GM19239 (cell line): ENCODE data around the gene MBD3.

Source experiments
- DNase-seq: peaks from one replicate; pipeline ENCODE4 v3.0.0; 2011; ENCODE audit warnings: low spot score; ENCODE audit not compliant: insufficient read length
- FAIRE-seq: peaks from 2 replicates; lab custom pipeline; 2011; peaks lifted over from hg19 to GRCh38; lab: Jason Lieb, UNC

MBD3 gene

GRCh38 chr19:1620502-1620901, 27.8 kb upstream of the MBD3 start:
- DNase-seq = no peak
- no peak for FAIRE-seq

- no peak for FAIRE-seq
- DNase-seq = no peak
These were observed 27.0 kb upstream of the MBD3 start for GRCh38 chr19:1619703-1620102.

DNA sequence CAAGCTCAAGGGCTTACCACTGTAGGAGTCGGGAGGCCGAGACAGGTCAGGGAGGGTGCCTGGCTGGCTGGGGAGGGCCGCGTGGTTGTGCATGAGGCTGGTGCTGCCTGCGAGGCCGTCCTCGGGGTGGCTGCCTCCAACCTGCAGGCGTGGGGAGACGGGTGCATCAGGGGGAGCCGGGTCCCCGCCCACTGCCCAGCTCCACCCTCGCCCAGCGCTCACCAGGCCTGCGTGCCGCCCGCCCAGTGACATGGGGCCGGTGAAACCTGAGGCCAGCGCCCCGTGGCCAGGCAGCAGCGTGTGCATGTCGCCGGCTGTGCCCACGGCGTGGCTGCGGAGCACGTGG, 26.4 kb upstream of the MBD3 start:
- no peak for DNase-seq
- no peak for FAIRE-seq

GRCh38 chr19:1618157-1619093, 25.8 kb upstream of the MBD3 start:
- FAIRE-seq (no peak), DNase-seq (peak; percentile 93)

DNA sequence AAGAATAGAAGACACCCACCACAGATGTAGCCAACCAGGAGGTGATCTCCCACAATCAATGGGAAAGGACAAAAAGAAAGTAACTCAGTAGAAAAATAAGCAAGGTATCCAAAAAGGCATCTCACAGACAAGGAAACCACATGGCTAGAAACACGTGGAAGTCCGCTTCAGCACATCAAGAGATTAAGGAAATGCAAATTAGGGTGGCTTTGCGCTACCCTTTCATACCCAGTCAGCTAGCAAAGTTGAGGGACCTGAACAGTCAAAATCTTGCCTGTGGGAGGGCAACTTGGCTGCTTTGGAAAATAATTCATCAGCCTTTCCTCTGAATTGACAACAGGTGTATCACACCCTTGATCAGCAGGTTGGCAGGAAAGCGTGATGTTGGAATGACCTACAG, 24.2 kb upstream of the MBD3 start:
- FAIRE-seq (no peak), DNase-seq (no peak)

DNA sequence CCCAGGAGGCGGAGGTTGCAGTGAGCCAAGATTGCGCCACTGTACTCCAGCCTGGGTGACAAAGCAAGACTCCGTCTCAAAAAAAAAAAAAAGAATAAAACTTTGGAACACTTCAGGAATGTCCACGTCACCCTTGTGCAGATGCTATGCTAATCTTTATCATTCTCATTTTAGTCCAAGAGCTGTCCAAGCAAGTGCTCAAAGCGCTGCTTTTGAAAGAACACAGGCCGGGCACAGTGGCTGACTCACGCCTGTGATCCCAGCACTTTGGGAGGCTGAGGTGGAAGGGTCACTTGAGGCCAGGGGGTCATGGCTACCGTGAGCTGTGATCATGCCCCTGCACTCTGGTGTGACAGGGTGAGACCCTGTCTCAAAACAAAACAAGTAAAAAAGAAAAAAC, 23.7 kb upstream of the MBD3 start:
- DNase-seq = no peak
- FAIRE-seq = no peak

DNA sequence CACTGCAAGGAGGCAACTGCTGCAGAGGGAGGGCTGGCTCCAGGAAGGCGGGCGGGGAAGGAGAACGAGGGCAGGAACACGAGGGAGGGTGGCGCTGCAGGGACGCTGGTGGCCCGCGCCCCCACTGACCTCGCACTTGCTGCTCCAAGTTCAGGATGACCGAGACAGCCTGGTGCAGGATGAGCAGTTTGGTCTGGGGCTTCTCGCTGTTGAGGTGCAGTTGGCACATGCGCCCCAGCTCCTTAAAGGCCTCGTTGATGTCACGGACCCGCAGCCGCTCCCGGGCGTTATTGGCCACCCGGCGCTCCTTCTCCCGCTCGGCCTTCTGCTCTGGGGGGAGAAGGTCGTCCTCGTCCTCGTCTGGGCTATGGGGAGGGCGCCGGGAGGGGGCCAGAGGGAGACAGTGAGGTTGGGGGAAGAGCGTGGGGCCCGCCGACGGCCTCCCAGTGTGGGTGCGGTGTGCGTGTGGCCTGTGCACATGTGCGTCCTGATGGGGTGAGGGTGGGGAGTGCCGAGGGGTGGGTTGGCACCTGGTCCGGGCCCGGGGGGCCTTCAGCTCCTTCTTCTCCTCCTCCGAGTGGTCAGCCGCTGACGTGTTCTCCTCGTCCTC, 22.6 kb upstream of the MBD3 start:
- DNase-seq = no peak
- no peak for FAIRE-seq

GRCh38 chr19:1613808-1614570, 21.3 kb upstream of the MBD3 start:
- FAIRE-seq = no peak
- no peak for DNase-seq

- no peak for DNase-seq
- FAIRE-seq = no peak
These were observed 20.5 kb upstream of the MBD3 start for GRCh38 chr19:1613146-1613545.

- DNase-seq = no peak
- FAIRE-seq = no peak
These were observed 19.7 kb upstream of the MBD3 start for GRCh38 chr19:1612114-1613086.

DNA sequence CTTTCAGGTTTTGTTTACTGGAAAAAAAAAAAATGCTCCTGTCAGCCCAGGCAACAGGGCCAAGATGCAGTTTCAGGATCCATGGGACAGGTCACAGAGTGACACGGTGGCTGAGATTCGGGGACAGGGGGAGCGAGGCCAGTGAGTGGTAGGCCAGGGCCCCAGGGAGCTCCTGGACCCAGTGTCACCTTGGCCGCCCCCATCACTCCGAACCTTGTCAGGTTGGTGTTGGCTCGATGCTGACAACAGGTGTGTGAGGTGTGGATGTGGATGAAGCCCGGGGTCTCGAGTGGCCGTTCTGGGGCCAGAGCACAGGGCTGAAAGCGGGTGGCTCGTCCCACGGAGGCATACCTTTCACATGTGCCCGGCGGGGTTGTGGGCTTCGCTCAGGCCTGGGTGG, 18.7 kb upstream of the MBD3 start:
- DNase-seq = no peak
- FAIRE-seq = no peak

DNA sequence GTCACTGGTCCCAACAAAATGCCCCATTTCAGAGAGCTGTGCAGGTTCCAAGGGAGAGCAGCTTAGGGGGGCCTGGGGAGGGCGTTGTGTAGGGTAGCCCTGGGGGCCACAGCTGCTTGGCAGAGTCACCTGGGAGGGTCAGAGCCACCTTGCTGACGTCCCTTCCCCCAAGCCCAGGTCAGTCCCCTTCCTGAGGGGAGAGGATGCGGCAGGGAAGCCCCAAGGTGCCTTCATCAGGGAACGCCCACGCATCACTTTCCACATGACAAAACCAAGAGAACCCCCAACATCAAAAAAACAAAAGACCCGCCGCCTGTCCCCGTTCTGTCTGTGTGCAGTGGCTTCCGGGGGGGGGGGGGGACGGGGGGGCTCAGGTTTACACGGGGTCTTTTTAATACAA, 17.9 kb upstream of the MBD3 start:
- FAIRE-seq (no peak), DNase-seq (no peak)

DNA sequence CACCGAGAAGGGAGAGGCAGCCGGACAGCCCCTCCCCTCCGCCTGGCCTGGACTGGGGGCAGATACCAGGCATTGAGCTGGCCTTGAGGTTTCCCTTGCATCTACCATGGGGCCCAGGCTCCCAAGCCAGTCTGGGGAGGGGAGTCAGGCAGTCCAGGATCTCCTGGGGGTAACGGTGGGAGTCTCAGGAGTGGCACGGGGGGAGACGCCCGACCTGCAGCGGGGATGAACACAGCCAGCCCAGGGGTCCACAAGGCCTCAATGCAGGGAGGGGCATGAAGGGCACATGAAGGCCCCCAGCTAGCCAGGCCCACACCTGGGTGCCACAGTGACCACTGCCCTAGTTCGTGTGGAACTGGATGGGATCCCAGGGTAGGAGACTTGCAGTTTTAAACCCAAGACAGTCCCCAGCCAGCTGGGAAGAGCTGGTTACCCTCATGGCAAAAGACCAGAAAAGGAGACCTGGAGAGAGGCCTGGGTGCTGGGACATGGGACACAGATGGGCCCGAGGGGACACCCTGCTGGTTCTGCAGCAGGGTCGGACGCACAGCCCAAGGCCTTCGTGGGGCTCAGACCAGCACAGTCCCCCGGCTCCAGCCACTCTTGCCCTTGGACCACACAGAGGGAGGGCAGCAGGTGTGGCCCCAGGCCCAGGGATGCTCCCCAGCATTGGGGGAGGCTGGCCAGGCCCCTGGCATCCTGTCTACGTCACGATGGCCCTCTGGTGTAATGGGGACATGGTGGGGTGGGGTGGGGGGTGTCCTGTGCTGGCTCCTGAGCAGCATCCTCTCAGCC, 17.2 kb upstream of the MBD3 start:
- no peak for DNase-seq
- FAIRE-seq = no peak

DNA sequence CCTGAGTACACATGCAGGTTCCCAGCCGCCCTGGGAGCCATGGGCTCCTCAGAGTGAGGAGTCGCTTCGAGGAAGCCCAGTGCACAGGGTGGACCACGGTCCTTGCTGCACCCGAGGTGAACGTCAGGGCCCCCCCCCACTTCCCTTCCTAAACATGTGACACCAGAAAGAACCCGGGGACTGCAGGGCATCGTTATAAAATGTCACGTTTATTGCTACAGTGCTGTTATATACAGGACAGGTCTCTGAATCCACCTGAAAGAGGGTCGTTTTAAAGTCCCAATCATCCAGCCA, 16.4 kb upstream of the MBD3 start:
- FAIRE-seq = no peak
- no peak for DNase-seq

DNA sequence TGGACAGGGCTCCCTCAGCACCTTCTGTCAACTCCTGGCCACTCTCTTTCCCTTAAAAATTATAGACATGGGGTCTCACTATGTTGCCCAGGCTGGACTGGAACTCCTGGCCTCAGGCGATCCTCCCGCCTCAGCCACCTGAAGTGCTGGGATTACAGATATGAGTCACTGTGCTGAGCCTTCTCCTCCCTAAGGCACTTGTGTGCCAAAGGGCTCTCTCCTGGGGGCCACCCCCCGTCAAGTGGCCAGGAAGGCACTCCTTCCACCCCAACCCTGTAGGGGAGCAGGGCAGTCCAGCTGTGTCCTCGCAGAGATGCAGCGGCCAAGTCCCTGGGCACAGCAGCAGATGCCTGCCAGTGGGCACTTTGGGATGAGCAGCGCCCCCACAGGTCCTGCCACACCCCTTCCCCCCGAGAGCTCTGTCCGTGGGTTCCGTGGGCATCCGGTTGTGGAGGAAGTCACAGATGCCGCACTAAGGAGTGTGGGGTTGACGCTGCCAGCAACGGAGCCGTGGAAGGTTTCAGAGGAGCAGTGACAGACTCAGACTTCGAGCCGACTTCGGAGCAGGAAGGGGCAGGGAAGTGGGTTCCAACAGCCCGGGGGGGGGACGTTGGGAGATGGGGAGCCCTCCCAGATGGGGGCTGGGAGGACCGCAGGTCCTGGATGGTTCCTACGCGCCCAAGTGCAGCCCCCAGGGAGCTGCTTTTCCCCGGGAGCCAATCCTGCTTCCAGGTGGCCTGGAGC, 15.9 kb upstream of the MBD3 start:
- no peak for DNase-seq
- no peak for FAIRE-seq

GRCh38 chr19:1606138-1606651, 13.5 kb upstream of the MBD3 start:
- no peak for DNase-seq
- no peak for FAIRE-seq

GRCh38 chr19:1605236-1606137, 12.8 kb upstream of the MBD3 start, which contains the start of gene UQCR11:
TSS of gene UQCR11 (minus strand) at chr19:1605462. CDS start at chr19:1605409, 53 bp downstream.
- DNase-seq = peak; percentile 97
- peak; percentile 95 for FAIRE-seq
